Transverse colon (tissue), 4 donors: Measurements from ENCODE around the gene SGSH. TPM values are rescaled to one million over a fixed set of nuclear protein-coding genes. Genes with fewer than 3 reads are reported as not detected.

Experiments used
- DNase-seq: peaks from one replicate; pipeline ENCODE4 v3.0.0-alpha.2; 2019
- H3K27ac ChIP-seq, 4 donors: fragments of 200-600 bp; sonication (generic); 2 replicates each; pipeline ENCODE4 v1.5.1; 2016 to 2018; ENCODE audit warnings: inconsistent platforms in 4 of 4
- H3K27me3 ChIP-seq: fragments of 200-600 bp; sonication (generic); 2 replicates; pipeline ENCODE4 v1.5.1; 2017; ENCODE audit warnings: inconsistent platforms
- H3K36me3 ChIP-seq, 4 donors: fragments of 200-600 bp; sonication (generic); 2 replicates each; pipeline ENCODE4 v1.5.1; 2017 to 2019; ENCODE audit warnings: inconsistent platforms in 4 of 4
- H3K4me1 ChIP-seq, 4 donors: fragments of 200-600 bp; sonication (generic); 2 replicates each; pipeline ENCODE4 v1.5.1; 2017 to 2020; ENCODE audit warnings: inconsistent platforms in 4 of 4
- H3K4me3 ChIP-seq, 4 donors: fragments of 200-600 bp; sonication (generic); 1 replicate in 1 of 4; 2 replicates in 3 of 4; pipeline versions ENCODE4 v1.5.1 to v1.6.1; 2017 to 2019; ENCODE audit warnings: inconsistent platforms in 4 of 4
- H3K9me3 ChIP-seq, 2 donors: fragments of 200-600 bp; sonication (generic); 2 replicates each; pipeline ENCODE4 v1.5.1; 2017 to 2019; ENCODE audit warnings: inconsistent platforms in 2 of 2
- CTCF ChIP-seq, 5 experiments: fragments of 200-600 bp in 3 of 5; fragments of 450-650 bp in 2 of 5; sonication (generic) in 3 of 5; IDR thresholded peaks; 1 replicate in 2 of 5; 2 replicates in 3 of 5; pipeline ENCODE4 v1.5.1; 2016 to 2017; ENCODE audit warnings: antibody characterized with exemption in 5 of 5, inconsistent platforms in 3 of 5, mild to moderate bottlenecking in 2 of 5, moderate library complexity in 1 of 5
- EP300 ChIP-seq: sonication (generic); formaldehyde crosslinking; IDR thresholded peaks from one replicate; pipeline ENCODE4 v1.6.1; 2017; ENCODE audit warnings: antibody characterized with exemption, low read depth
- POLR2A ChIP-seq: fragments of 450-650 bp; IDR thresholded peaks from one replicate; pipeline ENCODE4 v1.6.1; 2016; ENCODE audit warnings: antibody characterized with exemption, mild to moderate bottlenecking, moderate library complexity
- POLR2AphosphoS5 ChIP-seq, 3 donors: sonication (generic); formaldehyde crosslinking; IDR thresholded peaks; one replicate each; pipeline ENCODE4 v1.6.1; 2016; ENCODE audit warnings: antibody characterized with exemption in 3 of 3
- WGBS, 2 donors: methylation state at CpG; one replicate each; pipeline ENCODE4 v1.1.5; 2018; ENCODE audit warnings: low coverage in 1 of 2; 5-methylcytosine and 5-hydroxymethylcytosine counted together
- in situ Hi-C, 4 donors: fragments of 200-750 bp; cut with MboI; loops; one replicate each; pipeline versions ENCODE4 v1.15.0 to v1.15.1; 2017; ENCODE audit warnings: low sequenced_read_pairs in 3 of 4, low pct_ligation_motif_present in 1 of 4, low pct_unique_long_range_greater_than_20kb in 1 of 4
- intact Hi-C: fragments of 100-400 bp; cut with DNase I; formaldehyde crosslinking; loops from one replicate; pipeline ENCODE4 v1.15.1; 2023; ENCODE audit warnings: low total_unique reads
- total RNA-seq, 4 donors: library from RNA; depleted of rRNA; stranded (reverse); fragments of >200 nt; gene quantifications; one replicate each; pipeline ENCODE4 v1.1.0, GENCODE V29; 2016

SGSH gene
- total RNA-seq, 4 donors from 2014 or later: 26.2 to 66.2 (median 39.9) TPM

- peaks cover 14 to 22% of the 10 kb centered on the region in 2 donors for H3K9me3 ChIP-seq
- H3K36me3 ChIP-seq: peaks cover 0 to 18% (median 6%) of the 10 kb centered on the region in 4 donors
- no peaks in the 10 kb centered on the region for H3K4me1 ChIP-seq
- H3K27ac ChIP-seq: no peak overlapping the region
- no peaks in the 10 kb centered on the region for H3K27me3 ChIP-seq
- intact Hi-C loops (no loop called here), in situ Hi-C loops (loop anchor here in 1 of 4 donors (25.0 kb wide), 1 partner anchor 146 kb away; no protein-coding TSS in a partner anchor)
- TF ChIP-seq POLR2A (no peak), CTCF (IDR thresholded peaks at IDR 0.05) (no peak)
- no peak for DNase-seq
- 85 to 86% methylated on average over 1 to 3 of the region's 3 CpGs for WGBS, 2 donors
- H3K4me3 ChIP-seq: no peak overlapping the region
These were observed 13.1 kb upstream of the SGSH start for GRCh38 chr17:80233202-80233601.

- TF ChIP-seq EP300 (no peak), POLR2A (no peak)
- H3K36me3 ChIP-seq: peaks cover 0 to 18% (median 5%) of the 10 kb centered on the region in 4 donors
- in situ Hi-C loops: loop anchor here in 1 of 4 donors (25.0 kb wide), 1 partner anchor 145 kb away; no protein-coding TSS in a partner anchor
These were observed 12.3 kb upstream of the SGSH start for GRCh38 chr17:80232438-80232837.

GRCh38 chr17:80229011-80229410 lies 8.9 kb upstream of the SGSH start:
- H3K27me3 ChIP-seq: no peaks in the 10 kb centered on the region
- H3K4me3 ChIP-seq: no peak overlapping the region
- no peak for TF ChIP-seq EP300
- TF ChIP-seq POLR2AphosphoS5 (IDR thresholded peaks at IDR 0.05): no peak
- no peak for TF ChIP-seq POLR2A
- no peak for TF ChIP-seq CTCF (IDR thresholded peaks at IDR 0.05)
- no peak overlapping the region for H3K27ac ChIP-seq
- intact Hi-C loops (no loop called here), in situ Hi-C loops (loop anchor here in 1 of 4 donors (25.0 kb wide), 1 partner anchor 142 kb away; no protein-coding TSS in a partner anchor)
- H3K4me1 ChIP-seq: no peaks in the 10 kb centered on the region
- peaks cover 0 to 18% (median 3%) of the 10 kb centered on the region in 4 donors for H3K36me3 ChIP-seq
- DNase-seq: no peak
- H3K9me3 ChIP-seq: peaks cover 14 to 22% of the 10 kb centered on the region in 2 donors
- 86 to 100% methylated on average over 1 to 4 of the region's 4 CpGs for WGBS, 2 donors

More at GRCh38 chr17:80232438-80232837, 12.3 kb upstream of the SGSH start:
- 93 to 100% methylated on average over 1 of the region's 1 CpG for WGBS, 2 donors
- intact Hi-C loops: no loop called here
- H3K27ac ChIP-seq: no peak overlapping the region
- no peak overlapping the region for H3K4me3 ChIP-seq
- H3K9me3 ChIP-seq: peaks cover 14 to 22% of the 10 kb centered on the region in 2 donors
- no peaks in the 10 kb centered on the region for H3K4me1 ChIP-seq
- no peaks in the 10 kb centered on the region for H3K27me3 ChIP-seq
- DNase-seq: no peak

GRCh38 chr17:80228477-80228876 lies 8.3 kb upstream of the SGSH start:
- H3K4me3 ChIP-seq: no peak overlapping the region

More at GRCh38 chr17:80228477-80228876, 8.3 kb upstream of the SGSH start:
- H3K27me3 ChIP-seq: no peaks in the 10 kb centered on the region
- peaks cover 0 to 18% (median 3%) of the 10 kb centered on the region in 4 donors for H3K36me3 ChIP-seq
- TF ChIP-seq POLR2A (no peak), POLR2AphosphoS5 (IDR thresholded peaks at IDR 0.05) (no peak), EP300 (no peak), CTCF (IDR thresholded peaks at IDR 0.05) (no peak)
- intact Hi-C loops: no loop called here
- in situ Hi-C loops: loop anchor here in 1 of 4 donors (25.0 kb wide), 1 partner anchor 141 kb away; no protein-coding TSS in a partner anchor
- H3K9me3 ChIP-seq: peaks cover 14 to 20% of the 10 kb centered on the region in 2 donors
- H3K4me1 ChIP-seq: no peaks in the 10 kb centered on the region
- WGBS, 2 donors: 86% methylated on average over 14 of the region's 14 CpGs; no CpG with 5 or more reads in 1 of the 2 donors
- no peak overlapping the region for H3K27ac ChIP-seq
- DNase-seq: no peak
